GM19193 (cell line): Measurements from ENCODE around the gene HOXA3.

Experiments
- POLR2A ChIP-seq: IDR thresholded peaks from 4 replicates; pipeline ENCODE4 v1.6.1; 2011; ENCODE audit not compliant: insufficient read depth, insufficient read length; ENCODE audit errors: extremely low read depth

HOXA3 gene

DNA sequence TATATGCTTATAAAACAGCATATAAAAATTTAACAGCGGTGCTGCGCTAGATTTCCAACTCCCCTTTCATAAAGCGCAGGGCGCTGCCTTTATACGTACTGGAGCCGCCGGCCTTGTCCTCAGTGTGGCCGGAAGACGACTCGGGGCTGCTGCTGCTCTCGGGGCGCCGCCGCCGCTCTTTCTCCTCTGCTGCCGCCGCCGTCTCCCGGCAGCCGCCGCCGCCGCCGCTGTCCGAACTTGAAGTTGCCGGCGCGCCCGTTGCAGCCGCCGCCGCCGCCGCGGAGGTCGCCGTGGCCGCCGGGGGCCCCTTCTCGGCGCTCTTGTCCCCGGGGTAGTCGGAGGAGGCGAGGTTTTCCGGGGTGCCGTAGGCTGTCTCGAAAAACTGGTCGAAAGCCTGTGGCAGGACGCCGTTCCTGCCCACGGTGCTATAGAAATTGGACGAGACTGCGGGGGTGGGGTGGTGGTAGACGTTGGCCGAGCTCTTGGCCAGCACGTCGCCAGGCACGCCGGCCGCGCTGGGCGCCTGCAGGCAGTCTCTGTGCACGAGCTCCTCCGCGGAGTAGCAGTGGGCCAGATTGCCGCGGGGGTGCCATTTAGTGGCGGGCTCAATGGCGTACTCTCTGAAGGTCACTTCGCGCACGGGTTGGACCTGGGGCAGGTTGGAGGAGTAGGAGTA is 32.1 kb upstream of the HOXA3 start:
- no peak for TF ChIP-seq POLR2A

DNA sequence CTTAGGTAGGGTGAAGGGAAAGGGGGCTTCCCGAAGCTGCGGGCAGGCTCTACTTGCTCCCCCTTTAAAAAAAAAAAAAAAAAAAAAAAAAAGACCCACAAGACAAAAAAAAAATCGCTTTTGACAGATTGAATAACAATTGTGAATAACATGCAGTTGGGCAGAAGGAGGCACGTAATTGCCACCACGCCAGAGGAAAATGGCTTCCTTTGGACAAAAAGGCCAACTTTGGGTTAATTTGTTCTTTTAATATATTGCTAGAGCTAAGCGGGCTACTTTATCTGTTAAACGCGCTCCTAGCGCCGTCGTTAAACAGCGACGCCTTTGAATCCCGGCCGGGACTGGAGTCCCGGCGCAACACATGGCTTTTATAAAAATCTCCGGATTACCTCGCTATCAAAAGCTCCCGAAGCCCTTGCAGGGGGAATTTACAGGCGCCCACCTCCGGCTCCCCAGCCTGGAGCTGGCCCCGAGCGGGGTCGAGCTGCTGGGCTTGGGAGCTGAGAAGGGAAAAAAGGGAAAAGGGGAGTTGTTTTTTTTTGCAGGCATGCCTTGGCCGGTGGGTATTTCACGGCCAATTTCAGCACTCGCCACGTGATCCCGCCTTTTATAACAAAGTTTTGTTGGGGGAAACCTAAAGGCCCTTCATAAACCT is 31.4 kb upstream of the HOXA3 start:
- no peak for TF ChIP-seq POLR2A

GRCh38 chr7:27182861-27183681 is 30.7 kb upstream of the HOXA3 start:
- no peak for TF ChIP-seq POLR2A

- no peak for TF ChIP-seq POLR2A
Observed at GRCh38 chr7:27182285-27182841, 30.0 kb upstream of the HOXA3 start.

DNA sequence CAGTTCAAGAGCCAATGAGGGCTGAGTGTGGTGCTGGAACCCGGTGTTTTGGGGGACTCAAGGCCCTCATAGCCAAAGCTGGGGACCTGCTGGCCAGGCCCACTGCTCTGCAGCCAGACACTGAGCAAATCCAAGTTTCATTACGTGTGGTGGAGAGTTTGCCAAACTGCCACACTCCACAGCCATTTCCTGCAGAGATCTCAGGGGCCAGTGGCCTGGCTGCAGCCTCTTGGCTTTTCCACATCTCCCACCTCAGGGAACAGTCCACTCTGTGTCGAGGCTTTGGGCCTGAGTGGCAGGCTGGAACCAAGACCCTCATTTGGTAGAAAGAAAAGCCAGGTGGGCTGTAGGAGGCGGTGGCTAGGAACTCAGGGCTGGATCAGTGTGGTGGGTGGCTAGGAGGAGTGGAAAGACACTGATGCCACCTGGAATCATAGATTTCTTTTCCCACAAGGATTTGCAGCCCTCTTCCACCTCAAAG is 29.5 kb upstream of the HOXA3 start:
- TF ChIP-seq POLR2A = no peak

DNA sequence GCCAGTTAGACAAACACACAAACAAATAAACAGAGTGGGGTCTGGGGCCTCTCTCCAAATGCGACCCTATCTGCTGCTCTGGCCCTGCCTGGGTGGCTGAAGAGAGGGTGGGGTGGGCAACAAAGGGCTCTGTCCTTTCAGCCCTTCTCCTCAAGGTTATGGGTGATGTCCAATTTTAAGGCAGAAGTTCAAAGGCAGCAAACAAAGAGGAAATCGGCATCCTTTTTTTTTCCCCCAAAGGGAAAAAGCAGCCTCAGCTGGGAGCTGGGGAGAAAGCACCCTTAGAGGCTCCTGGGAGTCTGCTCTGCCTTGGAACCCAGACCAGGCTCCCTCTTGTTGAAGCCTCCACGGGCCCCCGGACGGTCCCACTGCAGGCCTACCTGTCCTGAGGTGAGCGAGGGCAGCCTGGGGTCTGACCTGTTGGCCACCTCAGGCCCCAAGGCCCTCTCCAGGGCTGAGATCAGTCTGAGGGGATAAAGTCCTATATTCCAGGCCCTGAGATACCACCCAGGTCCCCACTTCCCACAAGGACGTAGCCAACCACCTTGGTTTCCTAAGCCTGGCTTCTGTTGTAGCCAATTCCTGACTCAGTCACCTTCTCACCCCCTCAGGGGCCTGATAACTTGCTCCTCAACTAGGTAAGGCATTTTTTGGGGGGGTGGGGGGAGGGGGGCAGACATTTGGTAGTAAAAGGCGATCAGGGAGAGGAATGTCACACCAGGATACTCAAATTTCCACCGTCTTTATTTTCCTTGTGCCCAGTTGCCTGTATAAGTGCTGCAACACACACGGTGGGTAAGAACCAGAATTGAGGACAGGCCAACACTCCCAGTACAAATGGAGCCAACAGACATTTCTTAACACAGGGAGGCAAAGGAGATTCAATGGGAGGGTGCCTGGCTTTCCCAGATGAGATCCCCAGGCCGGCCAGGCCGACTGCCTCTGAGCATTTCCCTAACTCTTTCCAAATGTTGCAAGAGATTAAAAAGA is 28.3 kb upstream of the HOXA3 start:
- no peak for TF ChIP-seq POLR2A

- no peak for TF ChIP-seq POLR2A
Observed at GRCh38 chr7:27179503-27180430, 27.4 kb upstream of the HOXA3 start.

- no peak for TF ChIP-seq POLR2A
Observed at GRCh38 chr7:27179030-27179429, 26.6 kb upstream of the HOXA3 start.

- no peak for TF ChIP-seq POLR2A
Observed at GRCh38 chr7:27178366-27178765, 26.0 kb upstream of the HOXA3 start.

GRCh38 chr7:27177795-27178320 is 25.5 kb upstream of the HOXA3 start:
- no peak for TF ChIP-seq POLR2A

- TF ChIP-seq POLR2A = no peak
Observed at GRCh38 chr7:27176962-27177794, 24.8 kb upstream of the HOXA3 start.

GRCh38 chr7:27176524-27176845 is 24.1 kb upstream of the HOXA3 start:
- TF ChIP-seq POLR2A = no peak

GRCh38 chr7:27175626-27176523 is 23.5 kb upstream of the HOXA3 start:
- TF ChIP-seq POLR2A = no peak
